NK-92 treated with Interleukin-12 subunit alpha and Interleukin-12 subunit beta, amount 100 ng/mL, for 24 hours (cell line): Measurements from ENCODE around the gene FMO2.

Experiments used
- DNase-seq: peaks from one replicate; lab custom pipeline; 2025; lab: John Stamatoyannopoulos, UW

Gene FMO2

GRCh38 chr1:171174560-171175294 lies 10.4 kb upstream of the FMO2 start:
- DNase-seq = no peak

GRCh38 chr1:171177261-171177660 lies 7.8 kb upstream of the FMO2 start:
- no peak for DNase-seq

- no peak for DNase-seq
These were observed 5.5 kb upstream of the FMO2 start for GRCh38 chr1:171179318-171180227.

- DNase-seq = no peak
These were observed 4.4 kb upstream of the FMO2 start for GRCh38 chr1:171180670-171181069.

- no peak for DNase-seq
These were observed 3.5 kb downstream of the FMO2 start for GRCh38 chr1:171188388-171189266.

GRCh38 chr1:171191992-171192391 lies 6.9 kb downstream of the FMO2 start:
- DNase-seq = no peak

GRCh38 chr1:171195767-171196166 lies 10.7 kb downstream of the FMO2 start:
- DNase-seq = no peak

GRCh38 chr1:171196351-171196750 lies 11.3 kb downstream of the FMO2 start:
- DNase-seq = no peak

GRCh38 chr1:171198081-171198480 lies 13.0 kb downstream of the FMO2 start:
- no peak for DNase-seq

GRCh38 chr1:171204296-171204695 lies 19.2 kb downstream of the FMO2 start:
- no peak for DNase-seq

- no peak for DNase-seq
These were observed 21.3 kb downstream of the FMO2 start for GRCh38 chr1:171206204-171206977.

- no peak for DNase-seq
These were observed 21.9 kb downstream of the FMO2 start for GRCh38 chr1:171206978-171207355.

- DNase-seq = no peak
These were observed 22.3 kb downstream of the FMO2 start for GRCh38 chr1:171207377-171207776.

GRCh38 chr1:171210355-171210754 lies 25.3 kb downstream of the FMO2 start:
- DNase-seq = no peak

GRCh38 chr1:171212607-171213351 lies 27.7 kb downstream of the FMO2 start:
- no peak for DNase-seq

- DNase-seq = no peak
These were observed 28.7 kb downstream of the FMO2 start for GRCh38 chr1:171213559-171214454.

- DNase-seq = no peak
These were observed 32.8 kb downstream of the FMO2 start for GRCh38 chr1:171217658-171218443.

GRCh38 chr1:171218661-171219060 lies 33.6 kb downstream of the FMO2 start:
- DNase-seq = no peak
